AG04450 (cell line): ENCODE measurements around the gene C1orf21. TPM values are rescaled to one million over a fixed set of nuclear protein-coding genes. Genes with fewer than 3 reads are reported as not detected.

Source experiments
- CTCF ChIA-PET: fragments of 300-600, 350-600 bp; formaldehyde crosslinking; extraction: SDS; loops from one replicate; lab custom pipeline; 2022; ENCODE audit warnings: antibody characterized with exemption, inconsistent platforms; lab: Charles Lee
- POLR2A ChIA-PET: fragments of 350-600 bp; formaldehyde crosslinking; extraction: SDS; loops from one replicate; lab custom pipeline; 2021; ENCODE audit warnings: antibody characterized with exemption, inconsistent platforms; lab: Yijun Ruan, JAX
- DNase-seq: peaks from one replicate; pipeline ENCODE4 v3.0.0-alpha.2; 2011; ENCODE audit warnings: low read depth, low spot score
- H3K27ac ChIP-seq: one replicate; pipeline ENCODE4 v1.5.1; 2012; ENCODE audit warnings: low read depth, low read length, control low read depth
- H3K27me3 ChIP-seq: one replicate; pipeline ENCODE4 v1.6.0; 2012; ENCODE audit warnings: low read length; ENCODE audit not compliant: control insufficient read depth, insufficient read depth
- H3K4me3 ChIP-seq: 2 replicates; pipeline ENCODE4 v1.5.1; 2011; ENCODE audit warnings: mild to moderate bottlenecking, low read depth, low read length, control low read depth
- H3K9me3 ChIP-seq: 2 replicates; pipeline ENCODE4 v1.5.1; 2012; ENCODE audit warnings: low read length; ENCODE audit not compliant: control insufficient read depth, insufficient read depth
- polyA plus RNA-seq: library from polyadenylated mRNA; depleted of rRNA; stranded (reverse); fragments of >200 nt; gene quantifications from 2 replicates; pipeline ENCODE4 v1.2.3, GENCODE V29; 2011
- TF ChIP-seq, protein P1 (sequence below): IDR thresholded peaks from 2 replicates; pipeline ENCODE4 v1.5.1; 2011; ENCODE audit warnings: low read depth, low read length, control low read depth, inconsistent platforms

The C1orf21 gene
- polyA plus RNA-seq, 1 experiment = 29.5 TPM

DNA sequence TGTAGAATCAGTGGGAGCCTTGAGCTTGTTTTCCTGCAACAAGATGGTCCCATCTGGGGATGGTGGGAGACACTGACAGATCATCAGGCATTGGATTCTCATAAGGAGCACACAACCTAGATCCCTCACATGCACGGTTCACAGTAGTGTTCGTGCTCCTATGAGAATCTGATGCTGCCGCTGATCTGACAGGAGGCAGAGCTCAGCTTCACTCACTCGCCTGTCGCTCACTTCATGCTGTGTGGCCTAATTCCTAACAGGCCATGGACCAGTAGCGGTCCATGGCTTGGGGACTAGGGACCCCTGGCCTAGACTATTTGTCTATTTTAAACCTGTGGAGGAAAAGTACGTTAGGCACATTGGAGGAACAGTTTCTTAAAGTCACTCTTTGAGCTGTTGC, 227.8 kb downstream of the C1orf21 start:
- ChIA-PET POLR2A (no interaction called here), CTCF (interaction anchor here (0.6 to 1.3 kb wide), 2 partner anchors 8 to 986 kb away, joined by 3 to 4 read pairs; no protein-coding TSS in a partner anchor)
- Histone ChIP-seq H3K27ac (no peak overlapping the region), H3K4me3 (no peak overlapping the region), H3K27me3 (no peaks in the 10 kb centered on the region), H3K9me3 (no peaks in the 10 kb centered on the region)
- TF ChIP-seq, protein P1, sequence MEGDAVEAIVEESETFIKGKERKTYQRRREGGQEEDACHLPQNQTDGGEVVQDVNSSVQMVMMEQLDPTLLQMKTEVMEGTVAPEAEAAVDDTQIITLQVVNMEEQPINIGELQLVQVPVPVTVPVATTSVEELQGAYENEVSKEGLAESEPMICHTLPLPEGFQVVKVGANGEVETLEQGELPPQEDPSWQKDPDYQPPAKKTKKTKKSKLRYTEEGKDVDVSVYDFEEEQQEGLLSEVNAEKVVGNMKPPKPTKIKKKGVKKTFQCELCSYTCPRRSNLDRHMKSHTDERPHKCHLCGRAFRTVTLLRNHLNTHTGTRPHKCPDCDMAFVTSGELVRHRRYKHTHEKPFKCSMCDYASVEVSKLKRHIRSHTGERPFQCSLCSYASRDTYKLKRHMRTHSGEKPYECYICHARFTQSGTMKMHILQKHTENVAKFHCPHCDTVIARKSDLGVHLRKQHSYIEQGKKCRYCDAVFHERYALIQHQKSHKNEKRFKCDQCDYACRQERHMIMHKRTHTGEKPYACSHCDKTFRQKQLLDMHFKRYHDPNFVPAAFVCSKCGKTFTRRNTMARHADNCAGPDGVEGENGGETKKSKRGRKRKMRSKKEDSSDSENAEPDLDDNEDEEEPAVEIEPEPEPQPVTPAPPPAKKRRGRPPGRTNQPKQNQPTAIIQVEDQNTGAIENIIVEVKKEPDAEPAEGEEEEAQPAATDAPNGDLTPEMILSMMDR = no peak
- no peak for DNase-seq

- Histone ChIP-seq H3K27ac (no peak overlapping the region), H3K9me3 (no peaks in the 10 kb centered on the region), H3K4me3 (no peak overlapping the region), H3K27me3 (no peaks in the 10 kb centered on the region)
- TF ChIP-seq, protein P1 = no peak
- ChIA-PET CTCF (interaction anchor here (1.3 kb wide), 1 partner anchor 9 kb away, joined by 3 read pairs; no protein-coding TSS in a partner anchor), POLR2A (no interaction called here)
- DNase-seq = no peak
Observed at GRCh38 chr1:184615301-184615700, 228.5 kb downstream of the C1orf21 start.

- no peak overlapping the region for H3K27ac ChIP-seq
- DNase-seq = no peak
- ChIA-PET CTCF (no interaction called here), POLR2A (no interaction called here)
- H3K27me3 ChIP-seq = no peaks in the 10 kb centered on the region
- TF ChIP-seq, protein P1 = no peak
- no peak overlapping the region for H3K4me3 ChIP-seq
- no peaks in the 10 kb centered on the region for H3K9me3 ChIP-seq
Observed at GRCh38 chr1:184616504-184616903, 229.7 kb downstream of the C1orf21 start.

DNA sequence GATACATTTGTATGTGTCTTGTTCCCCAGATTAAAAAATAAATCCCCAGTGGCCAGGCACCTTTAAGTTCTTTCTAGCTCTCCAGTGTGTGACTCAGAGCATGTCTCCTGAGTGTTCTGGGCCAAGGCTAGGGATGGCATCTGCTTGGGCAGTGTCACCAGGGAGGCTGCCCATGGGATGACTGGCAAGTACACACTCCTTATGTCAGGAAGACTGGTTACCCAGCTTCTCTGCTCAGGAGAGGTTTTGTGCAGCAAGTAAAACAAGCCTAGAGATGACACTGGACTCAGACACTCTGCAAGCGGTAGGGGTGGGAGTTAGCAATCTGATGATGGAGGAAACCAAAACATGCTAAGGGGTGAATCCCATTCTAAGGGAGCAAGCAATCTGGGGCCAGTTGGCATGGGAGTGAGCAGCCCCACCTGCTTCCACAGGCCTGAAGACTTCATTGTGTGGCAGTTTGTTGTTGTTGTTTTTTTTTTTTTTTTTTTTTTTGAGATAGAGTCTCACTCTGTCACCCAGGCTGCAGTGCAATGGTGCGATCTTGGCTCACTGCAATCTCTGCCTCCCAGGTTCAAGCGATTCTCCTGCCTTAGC, 230.7 kb downstream of the C1orf21 start:
- TF ChIP-seq, protein P1 = no peak
- no peaks in the 10 kb centered on the region for H3K27me3 ChIP-seq
- no peak for DNase-seq
- ChIA-PET POLR2A (no interaction called here), CTCF (no interaction called here)
- no peak overlapping the region for H3K4me3 ChIP-seq
- H3K9me3 ChIP-seq = no peaks in the 10 kb centered on the region
- H3K27ac ChIP-seq = no peak overlapping the region

- no peaks in the 10 kb centered on the region for H3K9me3 ChIP-seq
- no peak for DNase-seq
- ChIA-PET CTCF (interaction anchor here (2.1 kb wide), 1 partner anchor 45 kb away, joined by 8 read pairs; no protein-coding TSS in a partner anchor), POLR2A (no interaction called here)
- H3K4me3 ChIP-seq = no peak overlapping the region
- TF ChIP-seq, protein P1 = no peak
- no peak overlapping the region for H3K27ac ChIP-seq
- no peaks in the 10 kb centered on the region for H3K27me3 ChIP-seq
Observed at GRCh38 chr1:184618851-184619250, 232.0 kb downstream of the C1orf21 start.
